Neutrophil (primary cell): ENCODE data around the gene CREB5.

ENCODE experiments used
- H3K27ac ChIP-seq: fragments of 200-600 bp; sonication (generic); 2 replicates; pipeline ENCODE4 v1.5.1; 2016; ENCODE audit warnings: mild to moderate bottlenecking, moderate library complexity
- H3K27me3 ChIP-seq: fragments of 200-600 bp; sonication (generic); 2 replicates; pipeline ENCODE4 v1.6.0; 2016; ENCODE audit warnings: mild to moderate bottlenecking
- H3K36me3 ChIP-seq: fragments of 200-600 bp; sonication (generic); 2 replicates; pipeline ENCODE4 v1.5.1; 2017
- H3K4me1 ChIP-seq, 2 experiments: fragments of 200-600 bp in 1 of 2; sonication (generic) in 1 of 2; 1 replicate in 1 of 2; 2 replicates in 1 of 2; pipeline versions ENCODE4 v1.5.1 to v1.6.1; 2013 to 2016; ENCODE audit warnings: low read depth in 1 of 2, low read length in 1 of 2, mild to moderate bottlenecking in 1 of 2, moderate library complexity in 1 of 2; ENCODE audit not compliant: control insufficient read depth in 1 of 2, insufficient read depth in 1 of 2
- H3K4me3 ChIP-seq, 2 experiments: fragments of 200-600 bp in 1 of 2; sonication (generic) in 1 of 2; 1 replicate in 1 of 2; 2 replicates in 1 of 2; pipeline ENCODE4 v1.5.1; 2013 to 2016; ENCODE audit warnings: low read depth in 1 of 2, low read length in 1 of 2, mild to moderate bottlenecking in 1 of 2, moderate library complexity in 1 of 2
- H3K9me3 ChIP-seq: fragments of 200-600 bp; sonication (generic); 2 replicates; pipeline ENCODE4 v1.5.1; 2016
- TF ChIP-seq, protein P1 (sequence below): fragments of 200-600 bp; sonication (generic); IDR thresholded peaks from 2 replicates; pipeline ENCODE4 v1.5.1; 2016; ENCODE audit warnings: antibody characterized with exemption

Gene CREB5

DNA sequence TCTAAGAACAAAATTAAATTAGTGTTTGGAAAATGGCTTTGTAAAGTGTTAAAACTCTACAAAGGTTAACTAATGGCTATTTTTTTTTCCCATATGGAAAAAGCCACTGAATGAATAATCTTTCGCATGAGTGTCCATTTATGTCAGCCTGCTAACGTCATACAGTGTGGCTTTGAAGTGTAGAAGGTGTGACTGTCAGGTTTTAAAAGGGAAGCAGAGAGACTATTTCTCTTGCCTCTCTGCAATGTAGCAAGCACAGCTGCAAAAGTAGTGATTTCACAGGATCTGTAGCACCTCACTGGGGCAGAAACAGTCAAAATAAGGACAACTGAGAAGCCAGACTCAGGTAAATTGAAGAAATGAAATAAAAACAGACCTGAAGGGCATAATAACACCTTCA lies 53.4 kb downstream of the CREB5 start:
- Histone ChIP-seq H3K4me1 (no peaks in the 10 kb centered on the region), H3K36me3 (no peaks in the 10 kb centered on the region), H3K9me3 (no peaks in the 10 kb centered on the region), H3K4me3 (no peak overlapping the region), H3K27me3 (peaks cover 13% of the 10 kb centered on the region), H3K27ac (no peak overlapping the region)
- TF ChIP-seq, protein P1, sequence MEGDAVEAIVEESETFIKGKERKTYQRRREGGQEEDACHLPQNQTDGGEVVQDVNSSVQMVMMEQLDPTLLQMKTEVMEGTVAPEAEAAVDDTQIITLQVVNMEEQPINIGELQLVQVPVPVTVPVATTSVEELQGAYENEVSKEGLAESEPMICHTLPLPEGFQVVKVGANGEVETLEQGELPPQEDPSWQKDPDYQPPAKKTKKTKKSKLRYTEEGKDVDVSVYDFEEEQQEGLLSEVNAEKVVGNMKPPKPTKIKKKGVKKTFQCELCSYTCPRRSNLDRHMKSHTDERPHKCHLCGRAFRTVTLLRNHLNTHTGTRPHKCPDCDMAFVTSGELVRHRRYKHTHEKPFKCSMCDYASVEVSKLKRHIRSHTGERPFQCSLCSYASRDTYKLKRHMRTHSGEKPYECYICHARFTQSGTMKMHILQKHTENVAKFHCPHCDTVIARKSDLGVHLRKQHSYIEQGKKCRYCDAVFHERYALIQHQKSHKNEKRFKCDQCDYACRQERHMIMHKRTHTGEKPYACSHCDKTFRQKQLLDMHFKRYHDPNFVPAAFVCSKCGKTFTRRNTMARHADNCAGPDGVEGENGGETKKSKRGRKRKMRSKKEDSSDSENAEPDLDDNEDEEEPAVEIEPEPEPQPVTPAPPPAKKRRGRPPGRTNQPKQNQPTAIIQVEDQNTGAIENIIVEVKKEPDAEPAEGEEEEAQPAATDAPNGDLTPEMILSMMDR, result no peak

DNA sequence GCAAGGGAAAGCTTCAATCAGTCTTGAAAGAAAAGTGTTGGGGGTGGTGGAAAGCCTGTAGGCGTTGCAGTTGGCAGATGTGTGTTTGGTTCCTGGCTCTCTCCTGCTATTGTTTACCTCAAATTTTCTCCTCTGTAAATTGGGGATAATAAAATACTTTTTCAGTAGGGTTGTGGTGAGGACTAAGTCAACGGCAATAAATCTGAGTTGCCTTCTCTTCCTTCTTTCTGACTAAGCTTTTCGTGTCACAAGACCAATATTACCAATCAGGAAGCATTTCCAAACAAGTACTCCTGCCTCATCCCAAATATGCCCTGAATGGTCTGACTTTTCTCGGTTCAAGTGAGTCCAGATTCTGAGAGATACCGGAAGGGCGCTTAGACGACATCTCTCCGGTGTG lies 54.0 kb downstream of the CREB5 start:
- no peaks in the 10 kb centered on the region for H3K36me3 ChIP-seq
- no peaks in the 10 kb centered on the region for H3K4me1 ChIP-seq
- no peaks in the 10 kb centered on the region for H3K9me3 ChIP-seq
- H3K27ac ChIP-seq, result no peak overlapping the region
- H3K27me3 ChIP-seq, result peaks cover 15% of the 10 kb centered on the region
- no peak overlapping the region for H3K4me3 ChIP-seq
- TF ChIP-seq, protein P1, result no peak

DNA sequence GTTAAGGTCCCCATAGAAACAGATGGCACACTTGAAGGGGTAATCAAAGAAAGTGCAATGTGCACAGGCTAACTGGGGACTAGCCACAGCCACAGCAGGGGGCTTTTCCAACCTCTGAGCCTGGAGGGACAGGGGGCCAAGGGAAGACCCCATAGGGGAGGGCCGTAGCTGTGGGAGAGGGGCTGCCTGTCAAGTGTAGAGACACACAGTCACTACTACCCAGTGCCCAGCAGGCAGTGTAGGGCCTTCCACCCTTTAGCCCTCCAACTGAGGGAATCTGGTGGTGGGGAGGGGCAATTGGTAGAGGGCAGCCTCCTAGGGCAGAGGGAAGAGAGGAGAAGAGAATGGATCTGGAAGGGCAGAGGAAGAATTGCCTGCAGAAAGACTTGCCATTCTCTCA lies 54.6 kb downstream of the CREB5 start:
- no peaks in the 10 kb centered on the region for H3K4me1 ChIP-seq
- no peaks in the 10 kb centered on the region for H3K36me3 ChIP-seq
- TF ChIP-seq, protein P1, result no peak
- H3K4me3 ChIP-seq, result no peak overlapping the region
- H3K27me3 ChIP-seq, result peaks cover 15% of the 10 kb centered on the region
- H3K9me3 ChIP-seq, result no peaks in the 10 kb centered on the region
- H3K27ac ChIP-seq, result no peak overlapping the region

DNA sequence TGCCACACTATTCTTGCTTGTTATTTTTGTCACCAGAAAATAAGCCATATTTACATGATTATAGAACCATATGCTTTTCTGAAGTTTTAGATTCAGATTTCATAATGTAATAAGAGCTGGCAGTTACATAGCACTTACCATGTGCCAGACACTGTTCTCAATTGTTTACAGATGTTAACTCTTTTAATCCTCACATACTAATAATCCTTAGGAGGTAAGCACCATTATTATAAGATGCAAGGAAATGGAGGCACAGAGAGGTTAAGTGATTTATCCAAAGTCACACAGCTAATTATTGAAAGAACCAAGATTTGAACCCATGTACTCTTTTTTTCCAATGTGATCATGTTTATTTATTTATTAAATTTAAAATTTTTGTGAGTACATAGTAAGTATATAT lies 57.2 kb downstream of the CREB5 start:
- Histone ChIP-seq H3K9me3 (no peaks in the 10 kb centered on the region), H3K36me3 (no peaks in the 10 kb centered on the region), H3K27me3 (peaks cover 15% of the 10 kb centered on the region), H3K4me1 (no peaks in the 10 kb centered on the region), H3K27ac (no peak overlapping the region), H3K4me3 (no peak overlapping the region)
- TF ChIP-seq, protein P1, result no peak

DNA sequence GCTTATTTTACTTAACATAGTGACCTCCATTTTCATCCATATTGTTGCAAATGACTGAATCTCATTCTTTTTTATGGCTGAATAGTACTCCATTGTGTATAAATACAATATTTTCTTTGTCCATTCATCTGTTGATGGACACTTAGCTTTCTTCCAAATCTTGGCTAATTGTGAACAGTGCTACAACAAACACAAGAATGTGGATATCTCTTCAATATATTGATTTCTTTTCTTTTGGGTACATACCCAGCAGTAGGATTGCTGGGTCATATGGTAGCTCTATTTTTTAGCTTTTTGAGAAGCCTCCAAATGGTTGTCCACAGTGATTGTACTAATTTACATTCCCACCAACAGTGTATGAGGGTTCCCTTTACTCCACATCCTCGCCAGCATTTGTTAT lies 58.0 kb downstream of the CREB5 start:
- Histone ChIP-seq H3K9me3 (no peaks in the 10 kb centered on the region), H3K4me3 (no peak overlapping the region), H3K4me1 (no peaks in the 10 kb centered on the region), H3K27me3 (peaks cover 10% of the 10 kb centered on the region), H3K36me3 (no peaks in the 10 kb centered on the region), H3K27ac (no peak overlapping the region)
- TF ChIP-seq, protein P1, result no peak

DNA sequence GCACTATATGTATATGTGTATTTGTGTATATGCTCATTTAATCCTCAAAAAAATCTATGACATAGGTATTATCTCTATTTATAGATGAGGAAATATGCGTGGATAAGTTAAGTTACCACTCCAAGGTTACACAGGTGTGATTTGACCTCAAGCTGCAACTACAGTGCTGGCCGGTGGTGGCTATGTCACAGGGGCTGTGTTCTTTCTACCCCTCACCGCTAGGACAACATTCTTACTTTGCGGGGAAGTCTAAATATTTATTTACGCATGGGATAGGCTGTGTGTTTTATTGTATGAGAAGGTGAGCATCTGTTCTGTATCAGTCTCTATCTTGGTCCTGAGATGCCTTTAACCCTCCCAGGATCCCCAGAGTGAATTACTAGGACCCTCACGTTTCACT lies 60.0 kb downstream of the CREB5 start:
- H3K36me3 ChIP-seq, result no peaks in the 10 kb centered on the region
- no peaks in the 10 kb centered on the region for H3K9me3 ChIP-seq
- H3K4me1 ChIP-seq, result no peaks in the 10 kb centered on the region
- peaks cover 5% of the 10 kb centered on the region for H3K27me3 ChIP-seq
- no peak overlapping the region for H3K4me3 ChIP-seq
- TF ChIP-seq, protein P1, result no peak
- H3K27ac ChIP-seq, result no peak overlapping the region
